ENCODE data around the gene ISG20L2. TPM values are rescaled to one million over a fixed set of nuclear protein-coding genes. Genes with fewer than 3 reads are reported as not detected.

The ISG20L2 gene
- total and polyA plus RNA-seq, 2 donors (not counting 3 experiments of a cell fraction or from before 2014, with no cell fraction given): 33.2 to 35.3 TPM

DNA sequence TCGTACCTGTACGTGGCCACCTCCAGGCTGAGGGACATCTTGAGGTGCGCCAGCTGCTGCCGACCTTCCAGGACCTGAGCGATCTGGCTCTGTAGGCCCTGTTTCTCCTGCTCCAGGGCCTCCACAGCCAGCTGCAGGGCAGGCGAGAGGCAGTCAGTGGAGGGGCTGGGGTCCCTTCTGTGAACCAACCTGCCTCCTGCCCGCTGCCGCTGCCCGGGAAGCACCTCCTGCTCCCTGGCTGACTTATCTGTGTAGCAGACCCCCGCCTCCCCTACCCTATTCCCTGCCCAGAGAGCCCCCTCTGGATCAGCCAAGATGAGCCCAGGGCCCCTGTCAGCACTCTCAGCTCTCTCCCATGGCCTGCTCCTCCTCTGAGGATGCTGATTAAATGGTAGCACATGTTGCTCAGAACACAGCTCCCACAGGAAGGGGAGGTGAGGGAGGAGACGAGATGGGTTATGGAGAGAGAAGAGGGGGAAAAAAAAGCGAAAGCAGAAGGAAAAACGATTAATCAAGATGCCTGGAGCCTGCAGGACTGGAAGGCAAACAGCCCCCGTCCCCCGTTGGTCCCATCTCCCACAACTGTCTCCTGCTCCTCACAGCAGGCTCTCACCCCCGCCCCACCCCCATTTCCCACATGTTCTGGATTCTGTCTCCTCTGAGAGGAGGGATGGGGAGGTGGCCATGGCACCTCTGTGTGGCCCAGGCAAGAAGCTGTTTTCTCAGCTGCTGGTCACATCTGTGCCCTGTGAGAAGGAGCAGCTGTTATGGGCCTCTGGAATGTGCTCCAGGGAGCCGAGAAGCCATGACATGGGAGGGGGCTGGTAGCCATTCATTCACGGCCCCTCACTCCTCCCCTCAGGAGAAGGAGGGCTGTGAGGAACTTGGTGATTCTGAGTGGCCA is 53.1 kb downstream of the ISG20L2 start:
- POLR2A ChIA-PET: interaction anchor here (1.5 to 3.0 kb wide), 3 partner anchors 8 to 14 kb away, joined by 7 to 32 read pairs (median 9); no protein-coding TSS in a partner anchor
- Histone ChIP-seq H3K4me1 (ENCODE audit: control insufficient read depth, extremely low read depth, insufficient read depth, low read length) (peaks cover 36% of the 10 kb centered on the region), H3K36me3 (ENCODE audit: control insufficient read depth in 2 of 2, extremely low read depth in 1 of 2, insufficient read depth in 2 of 2, low read length in 2 of 2) (peaks cover 0 to 6% of the 10 kb centered on the region in 2 experiments), H3K4me3 (replicated peaks in 1 of 3; ENCODE audit: insufficient read depth in 1 of 3, low read depth in 1 of 3, low read length in 3 of 3) (peak overlapping the region; percentile 50 to 84 (median 81)), H3K4me2 (ENCODE audit: insufficient read depth, low read length) (peak overlapping the region; percentile 58), H3K27ac (ENCODE audit: insufficient read depth, low read depth, low read length) (no peak overlapping the region), H4K20me1 (replicated peaks; ENCODE audit: control insufficient read depth, extremely low read depth, insufficient read depth, low read length) (no peaks in the 10 kb centered on the region), H3K79me2 (ENCODE audit: control insufficient read depth, insufficient read depth, low read length) (peaks cover 39% of the 10 kb centered on the region), H3K9me1 (replicated peaks; ENCODE audit: control insufficient read depth, extremely low read depth, insufficient read depth, low read length) (no peaks in the 10 kb centered on the region), H2AFZ (ENCODE audit: low read depth, low read length) (no peak overlapping the region), H3K9me3 (replicated peaks; ENCODE audit: control insufficient read depth, insufficient read depth, low read length) (no peaks in the 10 kb centered on the region), H3K9ac (replicated peaks; ENCODE audit: extremely low read depth, insufficient read depth, low read length) (peak overlapping the region; percentile 75), H3K27me3 (ENCODE audit: control insufficient read depth in 2 of 2, insufficient read depth in 2 of 2, low read length in 2 of 2) (peaks cover 2 to 4% of the 10 kb centered on the region in 2 experiments)
- no peak for TF ChIP-seq MYC (IDR thresholded peaks at IDR 0.05; ENCODE audit: low read depth, low read length)
- TF ChIP-seq, protein P1, sequence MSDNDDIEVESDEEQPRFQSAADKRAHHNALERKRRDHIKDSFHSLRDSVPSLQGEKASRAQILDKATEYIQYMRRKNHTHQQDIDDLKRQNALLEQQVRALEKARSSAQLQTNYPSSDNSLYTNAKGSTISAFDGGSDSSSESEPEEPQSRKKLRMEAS (IDR thresholded peaks at IDR 0.05; ENCODE audit: insufficient read depth, insufficient read length): no peak
- TF ChIP-seq POLR2A (IDR thresholded peaks at IDR 0.05; ENCODE audit: low read depth, low read length): no peak
- TF ChIP-seq POLR2AphosphoS5 (IDR thresholded peaks at IDR 0.05; ENCODE audit: insufficient read depth, low read depth, low read length): no peak
- no peak for TF ChIP-seq GATA2 (IDR thresholded peaks at IDR 0.05; ENCODE audit: insufficient read depth, insufficient read length, low read depth, low read length)
- no peak for TF ChIP-seq JUN (IDR thresholded peaks at IDR 0.05; ENCODE audit: borderline replicate concordance, insufficient read depth, insufficient read length, low read depth)
- TF ChIP-seq EZH2 (IDR thresholded peaks at IDR 0.05; ENCODE audit: borderline replicate concordance, low read depth, low read length, severe bottlenecking): no peak
- TF ChIP-seq FOS (IDR thresholded peaks at IDR 0.05; ENCODE audit: borderline replicate concordance, insufficient read depth, low read length): no peak
- TF ChIP-seq, protein P2, sequence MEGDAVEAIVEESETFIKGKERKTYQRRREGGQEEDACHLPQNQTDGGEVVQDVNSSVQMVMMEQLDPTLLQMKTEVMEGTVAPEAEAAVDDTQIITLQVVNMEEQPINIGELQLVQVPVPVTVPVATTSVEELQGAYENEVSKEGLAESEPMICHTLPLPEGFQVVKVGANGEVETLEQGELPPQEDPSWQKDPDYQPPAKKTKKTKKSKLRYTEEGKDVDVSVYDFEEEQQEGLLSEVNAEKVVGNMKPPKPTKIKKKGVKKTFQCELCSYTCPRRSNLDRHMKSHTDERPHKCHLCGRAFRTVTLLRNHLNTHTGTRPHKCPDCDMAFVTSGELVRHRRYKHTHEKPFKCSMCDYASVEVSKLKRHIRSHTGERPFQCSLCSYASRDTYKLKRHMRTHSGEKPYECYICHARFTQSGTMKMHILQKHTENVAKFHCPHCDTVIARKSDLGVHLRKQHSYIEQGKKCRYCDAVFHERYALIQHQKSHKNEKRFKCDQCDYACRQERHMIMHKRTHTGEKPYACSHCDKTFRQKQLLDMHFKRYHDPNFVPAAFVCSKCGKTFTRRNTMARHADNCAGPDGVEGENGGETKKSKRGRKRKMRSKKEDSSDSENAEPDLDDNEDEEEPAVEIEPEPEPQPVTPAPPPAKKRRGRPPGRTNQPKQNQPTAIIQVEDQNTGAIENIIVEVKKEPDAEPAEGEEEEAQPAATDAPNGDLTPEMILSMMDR (IDR thresholded peaks at IDR 0.05; ENCODE audit: extremely low read depth in 1 of 2, insufficient read depth in 1 of 2, low read depth in 1 of 2, low read length in 2 of 2): no peak
- intact Hi-C loops (cut with micrococcal nuclease) (no loop called here), dilution Hi-C loops (cut with MboI; ENCODE audit: extremely low pct_ligation_motif_present, low sequenced_read_pairs) (no loop called here)
- CTCF ChIA-PET: interaction anchor here (0.8 to 10.9 kb wide), 11 partner anchors 9 to 290 kb away, joined by 3 to 221 read pairs (median 6); partner anchors contain the start of genes HAPLN2, ISG20L2 and METTL25B
- BruUV-seq (replicated peaks): no TSS peak
- DNase-seq (ENCODE audit: low read depth, low spot score) (no peak), FAIRE-seq (peak; percentile 8)

Measured in endothelial cell of umbilical vein (primary cell).